HEK293 (cell line): ENCODE measurements around the gene JPH4.

ENCODE experiments used
- CTCF ChIP-seq: fragments of 450-650 bp; formaldehyde crosslinking; IDR thresholded peaks from 2 replicates; pipeline ENCODE4 v1.5.1; 2016; ENCODE audit warnings: missing biosample characterization, missing genetic modification characterization
- KLF8 ChIP-seq: fragments of 450-650 bp; formaldehyde crosslinking; IDR thresholded peaks from 2 replicates; pipeline ENCODE4 v1.5.1; 2016; ENCODE audit warnings: missing biosample characterization, missing genetic modification characterization
- KLF9 ChIP-seq: fragments of 450-650 bp; formaldehyde crosslinking; IDR thresholded peaks from 2 replicates; pipeline ENCODE4 v1.5.1; 2016; ENCODE audit warnings: missing biosample characterization, missing genetic modification characterization, low read depth
- REST ChIP-seq: fragments of 450-650 bp; formaldehyde crosslinking; IDR thresholded peaks from 2 replicates; pipeline ENCODE4 v1.5.1; 2016; ENCODE audit warnings: missing biosample characterization, missing genetic modification characterization
- SP7 ChIP-seq: fragments of 450-650 bp; formaldehyde crosslinking; IDR thresholded peaks from 2 replicates; pipeline ENCODE4 v1.5.1; 2016; ENCODE audit warnings: missing biosample characterization, missing genetic modification characterization
- ZNF184 ChIP-seq: fragments of 450-650 bp; IDR thresholded peaks from 2 replicates; pipeline ENCODE4 v1.5.1; 2018; ENCODE audit warnings: missing biosample characterization, mild to moderate bottlenecking, missing genetic modification characterization
- ZNF24 ChIP-seq: fragments of 450-650 bp; formaldehyde crosslinking; IDR thresholded peaks from 2 replicates; pipeline ENCODE4 v1.5.1; 2016; ENCODE audit warnings: missing biosample characterization, missing genetic modification characterization
- ZNF274 ChIP-seq, 2 experiments: fragments of 200-500 bp in 1 of 2; fragments of 450-650 bp in 1 of 2; sonication (Bioruptor generic) in 1 of 2; formaldehyde crosslinking in 1 of 2; IDR thresholded peaks; 2 replicates each; pipeline versions ENCODE4 v1.5.1 to v1.6.1; 2014 to 2016; ENCODE audit warnings: borderline replicate concordance in 1 of 2, inconsistent platforms in 1 of 2, low read length in 1 of 2, missing biosample characterization in 1 of 2, missing genetic modification characterization in 1 of 2
- ZNF335 ChIP-seq: fragments of 450-650 bp; formaldehyde crosslinking; conservative IDR thresholded peaks from 2 replicates; pipeline ENCODE4 v1.5.1; 2016; ENCODE audit warnings: missing biosample characterization, missing genetic modification characterization
- ZNF596 ChIP-seq: fragments of 450-650 bp; IDR thresholded peaks from 2 replicates; pipeline ENCODE4 v1.5.0; 2018; ENCODE audit warnings: missing biosample characterization, mild to moderate bottlenecking, missing genetic modification characterization, moderate library complexity
- ZNF704 ChIP-seq: fragments of 450-650 bp; formaldehyde crosslinking; IDR thresholded peaks from 2 replicates; pipeline ENCODE4 v1.5.1; 2016; ENCODE audit warnings: missing biosample characterization, missing genetic modification characterization
- ZSCAN30 ChIP-seq: fragments of 450-650 bp; IDR thresholded peaks from 2 replicates; pipeline ENCODE4 v1.5.1; 2018; ENCODE audit warnings: missing biosample characterization, mild to moderate bottlenecking, missing genetic modification characterization, moderate library complexity

GRCh38 chr14:23530375-23531055 lies 48.1 kb downstream of the JPH4 start:
- TF ChIP-seq SP7 (tag by site-specific recombination) (no peak), ZNF335 (no peak), CTCF (no peak), ZNF184 (tag by site-specific recombination) (no peak), ZSCAN30 (tag by site-specific recombination) (no peak), ZNF24 (tag by site-specific recombination) (no peak), ZNF596 (no peak), ZNF274 (IDR thresholded peaks at IDR 0.05; ENCODE audit: low read length) (no peak), ZNF274 (tag by site-specific recombination; IDR thresholded peaks at IDR 0.05; ENCODE audit: borderline replicate concordance) (no peak), KLF9 (tag by site-specific recombination) (no peak), ZNF704 (no peak), REST (tag by site-specific recombination) (no peak), KLF8 (tag by site-specific recombination) (no peak)
